NCI-H1092 treated with DMSO at 0.1 percent for 48 hours (cell line): ENCODE data around the gene IFITM5.

Experiments
- DNase-seq: peaks from one replicate; lab custom pipeline; 2025; lab: John Stamatoyannopoulos, UW

The IFITM5 gene

DNA sequence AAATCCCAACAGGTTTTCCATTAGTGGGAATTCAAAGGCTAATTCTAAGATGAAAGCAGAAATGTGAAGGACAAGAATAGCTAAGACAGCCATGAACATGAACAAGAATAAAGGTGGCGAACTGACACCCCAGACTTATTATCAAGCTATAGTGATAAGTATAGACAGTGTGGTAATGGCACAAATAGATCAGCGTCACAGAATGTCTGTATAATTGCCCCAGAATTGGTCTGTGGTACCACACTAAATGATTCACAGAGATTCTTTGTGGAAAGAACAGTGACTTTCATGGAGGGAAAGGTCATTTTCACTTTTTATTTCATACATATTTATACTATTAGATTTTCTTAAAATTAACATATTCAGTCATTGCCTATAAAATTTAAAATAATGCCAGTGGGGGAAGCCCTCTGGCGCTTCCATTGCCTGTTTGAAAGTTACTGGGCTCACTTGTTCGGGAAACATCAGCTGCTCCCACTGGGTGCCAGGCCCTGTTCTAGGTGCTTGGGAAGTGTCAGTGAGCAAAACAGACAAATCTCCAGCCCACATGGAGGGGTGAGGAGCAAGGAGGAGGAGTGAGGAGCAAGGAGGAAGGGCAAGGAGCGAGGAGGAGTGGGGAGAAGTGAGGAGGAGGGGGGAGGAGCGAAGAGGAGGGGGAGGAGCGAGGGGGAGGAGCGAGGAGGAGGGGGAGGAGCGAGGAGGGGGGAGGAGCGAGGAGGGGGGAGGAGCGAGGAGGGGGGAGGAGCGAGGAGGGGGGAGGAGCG lies 32.5 kb downstream of the IFITM5 start:
- DNase-seq = no peak

DNA sequence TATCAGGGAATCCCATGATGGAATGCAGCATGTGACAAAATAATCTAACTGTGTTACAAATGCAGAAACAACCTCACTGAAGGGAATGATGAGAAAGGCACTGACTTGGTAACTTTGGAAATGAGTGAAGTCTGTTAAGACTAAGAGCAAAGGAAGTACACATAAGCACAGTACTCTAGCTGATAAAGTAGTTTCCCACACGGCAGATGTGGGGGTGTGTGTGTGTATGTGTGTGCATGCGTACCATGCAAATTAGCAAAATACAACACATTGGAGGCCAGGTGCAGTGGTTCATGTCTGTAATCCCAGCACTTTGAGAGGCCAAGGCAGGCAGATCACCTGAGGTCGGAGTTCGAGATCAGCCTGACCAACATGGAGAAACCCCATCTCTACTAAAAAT lies 37.7 kb downstream of the IFITM5 start:
- no peak for DNase-seq

DNA sequence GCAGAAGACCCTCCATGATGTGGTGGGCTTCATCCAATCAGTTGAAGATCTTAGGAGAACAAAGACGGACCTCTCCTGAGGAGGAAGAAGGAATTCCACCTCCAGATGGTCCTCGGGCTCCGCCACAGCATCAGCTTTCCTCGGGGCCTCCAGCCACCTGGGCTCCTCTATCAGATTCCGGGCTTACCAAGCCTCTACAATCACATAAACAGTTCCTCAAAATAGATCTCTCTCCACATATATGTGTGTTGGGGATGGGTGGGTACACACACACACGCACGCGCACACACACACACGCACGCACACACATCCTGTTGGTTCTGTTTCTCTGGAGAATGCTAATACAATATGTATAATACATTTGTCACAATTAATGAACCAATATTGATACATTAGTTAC lies 39.9 kb downstream of the IFITM5 start:
- no peak for DNase-seq

DNA sequence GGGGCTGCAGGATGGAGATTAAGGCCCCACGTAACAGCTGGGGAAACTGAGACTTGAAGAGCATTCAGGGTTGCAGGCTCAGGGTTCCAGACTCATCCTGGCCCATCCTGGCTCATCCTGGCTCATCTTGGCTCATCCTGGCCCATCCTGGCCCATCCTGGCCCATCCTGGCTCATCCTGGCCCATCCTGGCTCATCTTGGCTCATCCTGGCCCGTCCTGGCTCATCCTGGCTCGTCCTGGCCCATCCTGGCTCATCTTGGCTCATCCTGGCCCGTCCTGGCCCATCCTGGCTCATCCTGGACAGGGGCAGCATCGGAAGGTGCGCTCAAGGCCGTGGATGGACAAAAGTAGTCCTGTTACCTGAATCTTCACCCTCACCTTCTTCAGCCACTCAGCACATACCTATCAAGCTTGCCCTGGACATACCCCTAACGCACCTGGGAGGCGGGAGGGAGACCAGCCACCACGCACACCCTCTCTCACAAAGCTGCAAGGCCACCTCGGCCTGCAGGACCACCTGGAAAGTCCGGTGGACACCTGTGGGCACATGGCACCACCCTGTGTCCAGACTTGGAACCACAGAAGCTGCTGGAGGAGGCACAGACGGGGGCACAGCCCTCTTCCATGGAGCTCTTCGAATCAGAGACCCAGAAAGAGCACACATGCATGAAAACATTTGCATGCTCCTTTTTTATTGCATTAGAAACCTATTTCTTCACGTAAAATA lies 41.4 kb downstream of the IFITM5 start:
- no peak for DNase-seq

DNA sequence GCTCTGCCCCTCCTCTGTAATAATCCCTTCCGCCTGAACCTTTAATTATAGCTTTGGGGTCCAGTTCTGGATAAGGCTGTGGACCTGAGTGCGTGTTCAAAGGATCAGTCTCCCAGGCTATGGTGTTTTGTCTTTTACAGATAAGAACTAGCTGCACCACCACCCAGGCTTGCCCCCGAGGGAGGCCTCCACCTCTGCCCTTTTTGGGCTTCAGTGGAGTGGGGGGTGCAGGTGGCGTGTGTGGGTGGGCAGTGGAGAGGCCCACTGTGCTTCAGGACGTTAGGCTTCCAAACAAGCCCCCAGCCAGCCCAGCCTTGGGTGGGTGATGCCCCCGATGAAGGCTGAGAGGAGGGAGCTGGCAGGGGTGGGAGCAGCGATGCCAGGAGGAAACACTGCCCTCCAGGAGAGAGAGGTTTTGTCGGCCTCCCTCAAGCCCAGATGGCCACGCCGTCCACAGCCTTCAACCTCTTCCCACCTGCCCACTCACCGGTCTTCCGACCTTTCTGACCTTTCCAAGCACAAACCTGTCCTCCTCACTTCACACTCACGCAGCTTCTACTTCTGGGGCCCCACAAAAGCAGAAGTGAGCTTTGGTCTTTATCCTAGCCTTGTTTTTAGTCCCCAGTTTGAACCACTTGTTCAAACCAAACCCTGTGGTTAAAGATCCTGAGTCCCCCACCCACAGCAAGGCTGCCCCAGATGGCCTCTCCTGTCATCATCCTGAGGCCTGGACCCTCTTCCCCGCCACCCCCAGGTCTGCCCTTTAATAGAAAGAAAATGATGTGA lies 42.2 kb downstream of the IFITM5 start:
- no peak for DNase-seq

DNA sequence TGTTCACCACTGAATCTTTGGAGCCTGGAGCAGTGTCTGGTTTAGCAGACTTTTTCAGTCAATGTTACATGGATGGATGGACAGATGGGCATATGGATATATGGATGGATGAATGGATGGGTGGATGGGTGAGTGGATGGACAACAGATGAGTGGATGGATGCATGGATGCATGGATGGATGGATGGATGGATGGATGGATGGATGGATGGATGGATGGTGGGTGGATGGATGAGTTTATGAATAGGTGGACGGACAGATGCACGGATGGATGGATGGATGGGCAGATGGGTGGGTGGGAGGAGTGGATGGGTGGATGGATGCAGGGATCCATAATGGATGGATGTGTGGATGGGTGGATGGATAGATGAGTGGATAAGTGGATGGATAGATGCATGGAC lies 43.5 kb downstream of the IFITM5 start:
- DNase-seq = no peak

DNA sequence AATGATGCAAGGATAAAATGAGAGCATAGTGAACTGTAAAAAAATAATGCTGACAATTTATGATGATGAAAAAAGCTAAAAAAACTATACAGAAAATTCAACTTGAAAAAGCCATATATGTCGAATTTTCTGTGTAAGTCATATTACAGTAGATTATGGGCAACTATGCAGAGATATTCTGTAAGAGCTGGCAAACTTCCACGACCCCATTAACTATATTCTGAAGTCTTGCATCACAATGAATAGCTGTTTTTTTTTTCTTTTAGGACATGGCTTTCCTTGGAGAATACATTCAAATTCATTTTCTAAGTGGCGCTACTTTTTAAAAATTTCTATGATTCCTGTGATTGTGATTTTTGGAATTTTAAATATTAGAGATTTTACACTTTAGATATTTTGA lies 44.1 kb downstream of the IFITM5 start:
- DNase-seq = no peak

DNA sequence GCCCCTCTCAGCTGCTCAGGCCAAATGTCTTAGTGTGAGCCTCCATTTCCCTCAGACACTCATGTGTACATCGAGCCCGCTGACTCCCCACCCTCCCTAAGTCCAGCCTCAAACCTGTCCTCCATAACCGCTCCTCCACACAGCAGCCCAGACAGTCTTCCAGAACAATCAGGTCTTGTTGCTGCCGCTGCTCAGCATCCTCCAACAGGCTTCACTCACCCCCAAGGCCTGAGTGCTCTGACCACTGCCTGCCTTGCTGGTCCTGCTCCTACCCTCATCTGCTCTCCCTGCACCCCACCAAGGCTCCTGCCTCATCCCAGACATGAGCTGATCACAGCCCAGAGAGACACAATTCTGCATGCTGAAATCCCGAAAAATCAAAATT lies 45.4 kb downstream of the IFITM5 start:
- DNase-seq = no peak

DNA sequence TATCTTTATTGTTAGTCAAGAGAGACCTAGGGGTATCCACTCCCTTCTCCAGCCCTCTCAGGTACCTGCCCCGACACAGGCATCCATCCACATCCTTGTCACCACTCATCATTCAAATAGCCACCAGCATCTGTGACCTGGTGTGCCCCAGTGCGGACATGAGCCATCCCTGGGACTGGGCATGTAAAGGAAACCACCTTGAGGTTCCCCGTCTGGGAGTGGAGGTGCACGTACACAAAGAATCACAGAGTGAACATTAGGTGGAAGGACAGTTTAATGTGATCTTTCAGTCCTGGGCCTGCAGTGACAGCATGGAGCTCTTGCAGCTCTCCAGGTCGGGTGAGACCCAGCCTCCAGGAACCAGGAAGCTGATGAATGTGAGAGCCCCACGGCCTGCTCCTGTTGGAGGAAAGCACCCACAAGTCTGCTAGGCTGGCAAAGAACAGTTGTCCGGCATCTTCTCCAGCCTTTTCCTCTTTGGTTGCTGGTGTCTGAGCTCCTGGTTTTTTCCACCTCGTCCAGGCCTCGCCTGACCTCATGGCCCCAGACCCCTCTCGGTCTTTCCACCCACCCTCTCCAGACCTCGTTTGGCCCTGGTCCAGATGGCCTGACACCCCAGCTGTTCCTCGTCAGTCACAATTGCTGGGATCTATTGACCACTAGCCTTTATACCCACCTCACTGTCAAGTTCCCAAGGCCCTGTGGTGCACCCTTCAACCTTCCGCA lies 46.0 kb downstream of the IFITM5 start:
- no peak for DNase-seq

DNA sequence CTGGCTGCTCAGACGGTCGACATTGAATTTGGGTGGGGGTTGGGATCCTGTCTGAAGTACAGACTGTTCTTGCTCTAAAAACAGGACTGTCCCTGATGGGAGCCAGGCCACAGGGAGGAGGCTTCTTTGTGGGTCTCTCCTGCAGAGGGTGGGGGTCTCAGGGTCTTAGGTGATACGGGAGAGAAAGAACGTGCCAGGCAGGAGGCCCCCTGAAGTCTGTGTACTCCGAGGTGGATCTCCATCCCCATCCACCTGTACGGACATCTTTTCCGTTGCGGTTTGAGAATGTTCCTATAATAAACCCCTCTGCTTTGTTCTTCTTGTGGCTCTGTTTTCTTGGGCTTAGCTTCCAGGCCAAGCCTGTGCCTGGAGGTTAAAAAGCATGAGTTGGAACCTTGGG lies 46.7 kb downstream of the IFITM5 start:
- no peak for DNase-seq

DNA sequence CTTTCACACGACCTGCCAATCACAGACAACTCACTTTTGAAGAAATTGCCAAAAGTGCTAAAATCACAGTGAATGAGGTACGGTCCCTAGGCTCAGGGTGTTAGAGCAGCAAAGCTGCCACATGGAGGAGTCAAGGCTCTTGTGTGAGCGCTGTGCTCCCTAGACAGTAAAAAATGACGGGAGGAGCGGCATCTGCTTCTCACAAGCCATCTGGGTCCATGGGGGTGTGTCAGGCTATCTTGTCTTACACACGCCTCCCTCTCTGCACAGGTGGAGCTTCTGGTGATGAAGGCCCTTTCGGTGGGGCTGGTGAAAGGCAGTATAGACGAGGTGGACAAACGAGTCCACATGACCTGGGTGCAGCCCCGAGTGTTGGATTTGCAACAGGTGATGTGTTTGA lies 47.8 kb downstream of the IFITM5 start:
- no peak for DNase-seq

DNA sequence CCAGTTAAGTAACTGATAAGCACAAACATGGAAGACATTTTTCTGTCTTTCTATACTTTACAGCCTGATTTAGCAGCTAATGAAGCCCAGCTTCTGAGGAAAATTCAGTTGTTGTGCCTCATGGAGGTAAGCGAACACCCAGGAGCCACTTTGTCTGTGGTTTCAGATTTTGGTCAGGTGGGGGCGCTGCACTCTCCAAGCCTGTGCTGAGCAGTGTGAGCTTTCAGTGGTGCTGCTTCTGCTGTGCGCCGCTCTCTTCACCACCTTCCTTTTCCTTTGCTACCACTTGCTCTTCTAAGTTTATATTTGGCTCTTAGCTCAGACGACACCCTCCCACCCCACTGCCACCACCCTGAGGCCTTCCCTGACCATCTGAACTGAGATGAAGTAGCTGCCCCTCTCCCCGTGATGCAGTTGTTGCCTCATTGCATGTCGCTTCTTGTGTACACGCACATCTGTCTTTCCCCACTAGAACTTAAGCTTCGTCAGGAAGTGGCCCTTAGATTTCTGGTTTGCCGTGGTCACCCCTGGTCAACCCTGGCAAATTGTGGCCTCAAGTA lies 48.5 kb downstream of the IFITM5 start:
- DNase-seq = no peak

DNA sequence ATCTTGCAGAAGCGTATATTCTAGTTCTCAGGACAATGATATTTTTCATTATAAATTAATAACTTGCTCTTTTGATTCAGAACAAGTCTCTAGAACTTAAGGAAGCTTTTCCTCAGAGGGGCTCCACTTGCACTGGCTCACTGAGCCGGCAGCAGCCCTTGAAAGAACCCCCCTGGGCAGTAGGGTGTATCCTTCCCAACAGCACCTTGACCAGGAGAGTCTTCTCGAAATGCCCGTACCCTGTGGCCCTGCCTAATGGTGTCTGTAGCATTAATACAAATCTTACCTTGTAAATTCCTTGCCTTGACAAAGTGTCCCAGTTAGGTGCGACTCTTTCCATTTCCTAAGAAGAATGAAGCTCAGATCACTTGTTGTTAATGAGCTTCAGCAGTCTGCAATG lies 49.1 kb downstream of the IFITM5 start:
- no peak for DNase-seq

DNA sequence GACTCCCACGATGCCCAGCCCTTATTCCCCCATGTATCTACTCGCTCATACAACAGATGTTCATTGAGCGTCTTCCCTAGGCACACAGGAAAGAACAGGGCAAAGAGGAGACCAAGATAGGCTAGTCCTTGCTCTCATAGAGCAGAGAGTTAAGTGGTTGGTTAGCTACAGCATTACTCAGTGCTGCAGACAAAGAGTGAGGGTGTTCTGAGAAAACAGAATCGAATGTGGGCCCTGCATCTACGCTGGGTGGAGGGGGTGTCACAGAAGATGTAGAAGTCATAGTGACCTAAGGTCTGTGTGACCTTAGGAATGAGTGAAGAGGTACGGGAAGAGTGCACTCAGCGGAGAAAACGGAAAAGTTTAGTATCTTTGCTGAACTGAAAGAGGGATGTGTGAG lies 50.3 kb downstream of the IFITM5 start:
- no peak for DNase-seq
